ENCODE results near the gene NFKB1.
A peak's percentile ranks its signal among the peaks of the same experiment; 100 is the strongest.
"Not testable (repeated sequence)": the region's sequence is repeated elsewhere in the genome, so short reads cannot be mapped to it uniquely, and the experiment has no call there.

NFKB1 gene

DNA sequence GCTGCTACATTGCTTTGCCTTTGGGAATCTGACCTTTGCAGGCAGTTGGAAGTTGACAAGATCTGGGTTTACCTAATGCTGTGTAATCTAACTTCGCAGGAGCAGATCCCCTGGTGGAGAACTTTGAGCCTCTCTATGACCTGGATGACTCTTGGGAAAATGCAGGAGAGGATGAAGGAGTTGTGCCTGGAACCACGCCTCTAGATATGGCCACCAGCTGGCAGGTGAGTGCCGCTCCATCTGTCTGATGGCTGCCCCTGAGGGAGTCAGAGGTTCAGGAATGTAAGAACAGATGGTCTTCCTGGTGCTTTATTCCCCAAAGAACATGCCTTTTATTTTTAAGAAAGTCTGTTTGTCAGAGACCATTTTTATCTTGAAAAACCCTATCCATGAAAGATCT lies 109.3 kb downstream of the NFKB1 start:
- DNase-seq = no peak
- H3K4me1 ChIP-seq = no peaks in the 10 kb centered on the region
- H3K4me3 ChIP-seq (ENCODE audit: low read depth, low read length) = no peak overlapping the region

DNA sequence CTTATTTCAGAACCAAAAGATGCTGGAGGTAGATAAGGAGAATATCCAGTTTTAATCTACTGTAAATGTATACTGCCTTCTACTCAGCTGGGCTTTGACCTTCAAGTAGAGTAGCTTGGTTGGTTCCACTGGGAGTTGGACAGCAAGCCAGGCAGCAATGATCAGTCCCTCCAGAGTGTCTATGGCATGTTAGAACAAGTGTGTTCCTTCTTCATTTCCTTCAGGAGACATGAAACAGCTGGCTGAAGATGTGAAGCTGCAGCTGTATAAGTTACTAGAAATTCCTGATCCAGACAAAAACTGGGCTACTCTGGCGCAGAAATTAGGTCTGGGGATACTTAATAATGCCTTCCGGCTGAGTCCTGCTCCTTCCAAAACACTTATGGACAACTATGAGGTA lies 111.1 kb downstream of the NFKB1 start:
- no peaks in the 10 kb centered on the region for H3K27me3 ChIP-seq
- H3K4me1 ChIP-seq = peaks cover 3% of the 10 kb centered on the region; the same call in 1 of the 2 replicates
- H3K36me3 ChIP-seq = peaks cover 21% of the 10 kb centered on the region
- DNase-seq = no peak
- no peak overlapping the region for H3K4me3 ChIP-seq (ENCODE audit: low read depth, low read length)
- TF ChIP-seq, protein P1, sequence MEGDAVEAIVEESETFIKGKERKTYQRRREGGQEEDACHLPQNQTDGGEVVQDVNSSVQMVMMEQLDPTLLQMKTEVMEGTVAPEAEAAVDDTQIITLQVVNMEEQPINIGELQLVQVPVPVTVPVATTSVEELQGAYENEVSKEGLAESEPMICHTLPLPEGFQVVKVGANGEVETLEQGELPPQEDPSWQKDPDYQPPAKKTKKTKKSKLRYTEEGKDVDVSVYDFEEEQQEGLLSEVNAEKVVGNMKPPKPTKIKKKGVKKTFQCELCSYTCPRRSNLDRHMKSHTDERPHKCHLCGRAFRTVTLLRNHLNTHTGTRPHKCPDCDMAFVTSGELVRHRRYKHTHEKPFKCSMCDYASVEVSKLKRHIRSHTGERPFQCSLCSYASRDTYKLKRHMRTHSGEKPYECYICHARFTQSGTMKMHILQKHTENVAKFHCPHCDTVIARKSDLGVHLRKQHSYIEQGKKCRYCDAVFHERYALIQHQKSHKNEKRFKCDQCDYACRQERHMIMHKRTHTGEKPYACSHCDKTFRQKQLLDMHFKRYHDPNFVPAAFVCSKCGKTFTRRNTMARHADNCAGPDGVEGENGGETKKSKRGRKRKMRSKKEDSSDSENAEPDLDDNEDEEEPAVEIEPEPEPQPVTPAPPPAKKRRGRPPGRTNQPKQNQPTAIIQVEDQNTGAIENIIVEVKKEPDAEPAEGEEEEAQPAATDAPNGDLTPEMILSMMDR (IDR thresholded peaks at IDR 0.05; ENCODE audit: low read depth, low read length) = no peak
- no peaks in the 10 kb centered on the region for H3K9me3 ChIP-seq

More for the DNA sequence above, 109.3 kb downstream of the NFKB1 start:
- Histone ChIP-seq H3K9me3 (no peaks in the 10 kb centered on the region), H3K36me3 (peaks cover 23% of the 10 kb centered on the region), H3K27me3 (no peaks in the 10 kb centered on the region)
- TF ChIP-seq, protein P1 (IDR thresholded peaks at IDR 0.05; ENCODE audit: low read depth, low read length) = no peak

DNA sequence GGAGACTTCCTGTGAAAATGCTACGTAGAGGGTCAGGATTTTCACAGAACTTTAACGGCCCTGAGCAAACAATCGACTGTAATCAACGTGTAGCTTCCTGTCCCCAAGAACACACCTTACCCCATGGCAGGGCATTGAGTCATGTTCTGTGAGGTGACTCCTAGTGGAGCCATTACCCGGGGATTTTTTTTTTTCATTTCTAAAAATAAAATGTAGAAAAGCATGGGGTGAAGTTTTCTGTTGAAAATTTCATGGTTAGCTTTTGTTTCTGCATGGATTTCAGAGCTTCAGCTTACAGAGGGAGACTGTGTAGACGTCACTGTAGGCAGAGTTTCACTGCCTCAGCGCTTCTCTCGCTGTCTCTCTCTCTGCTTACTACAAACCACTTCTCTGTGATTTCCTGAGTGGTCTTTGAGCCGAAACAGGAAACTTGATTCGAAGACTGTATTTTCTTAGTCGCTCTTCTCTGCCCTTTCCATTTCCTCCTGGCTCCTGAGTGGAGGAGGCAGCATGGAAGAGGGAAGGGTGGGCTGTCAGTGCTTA lies 111.7 kb downstream of the NFKB1 start:
- Histone ChIP-seq H3K9me3 (no peaks in the 10 kb centered on the region), H3K4me1 (peaks cover 3% of the 10 kb centered on the region; the same call in 1 of the 2 replicates), H3K36me3 (peaks cover 23% of the 10 kb centered on the region), H3K27me3 (no peaks in the 10 kb centered on the region), H3K4me3 (ENCODE audit: low read depth, low read length) (no peak overlapping the region)
- no peak for DNase-seq
- TF ChIP-seq, protein P1 (IDR thresholded peaks at IDR 0.05; ENCODE audit: low read depth, low read length) = no peak

DNA sequence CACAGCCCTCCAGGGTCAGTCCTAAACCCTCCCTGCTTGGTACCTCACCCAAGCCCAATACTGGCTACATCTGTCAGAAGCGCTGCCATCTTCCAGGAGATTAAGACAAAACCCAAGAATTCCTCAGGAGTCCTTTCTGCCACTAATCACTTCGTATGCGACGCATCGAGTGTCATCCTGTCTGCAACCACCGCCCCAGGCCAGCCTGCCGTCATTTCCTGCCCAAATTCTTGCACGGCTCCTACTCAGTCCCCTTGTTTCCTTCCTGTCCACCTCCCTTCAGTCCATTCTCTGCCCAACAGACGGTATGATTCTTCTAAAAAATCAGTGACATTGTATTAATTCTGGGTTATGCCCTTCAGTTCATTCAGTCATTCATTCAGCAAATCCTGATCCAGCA lies 113.6 kb downstream of the NFKB1 start:
- Histone ChIP-seq H3K27me3 (no peaks in the 10 kb centered on the region), H3K4me3 (ENCODE audit: low read depth, low read length) (no peak overlapping the region), H3K9me3 (no peaks in the 10 kb centered on the region), H3K36me3 (peaks cover 20% of the 10 kb centered on the region), H3K4me1 (peaks cover 3% of the 10 kb centered on the region; the same call in 1 of the 2 replicates)
- TF ChIP-seq, protein P1 (IDR thresholded peaks at IDR 0.05; ENCODE audit: low read depth, low read length) = no peak
- DNase-seq = no peak

DNA sequence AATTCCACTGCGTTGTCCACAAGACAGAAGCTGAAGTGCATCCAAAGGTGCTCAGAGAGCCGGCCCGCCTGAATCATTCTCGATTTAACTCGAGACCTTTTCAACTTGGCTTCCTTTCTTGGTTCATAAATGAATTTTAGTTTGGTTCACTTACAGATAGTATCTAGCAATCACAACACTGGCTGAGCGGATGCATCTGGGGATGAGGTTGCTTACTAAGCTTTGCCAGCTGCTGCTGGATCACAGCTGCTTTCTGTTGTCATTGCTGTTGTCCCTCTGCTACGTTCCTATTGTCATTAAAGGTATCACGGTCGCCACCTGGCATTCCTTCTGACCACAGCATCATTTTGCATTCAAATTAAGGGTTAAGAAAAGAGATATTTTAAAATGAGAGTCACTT lies 115.5 kb downstream of the NFKB1 start:
- H3K9me3 ChIP-seq = no peaks in the 10 kb centered on the region
- H3K27me3 ChIP-seq = no peaks in the 10 kb centered on the region
- peaks cover 3% of the 10 kb centered on the region; the same call in 1 of the 2 replicates for H3K4me1 ChIP-seq
- H3K4me3 ChIP-seq (ENCODE audit: low read depth, low read length) = no peak overlapping the region
- DNase-seq = peak; percentile 58
- H3K36me3 ChIP-seq = peaks cover 15% of the 10 kb centered on the region
- TF ChIP-seq, protein P1 (IDR thresholded peaks at IDR 0.05; ENCODE audit: low read depth, low read length) = no peak

DNA sequence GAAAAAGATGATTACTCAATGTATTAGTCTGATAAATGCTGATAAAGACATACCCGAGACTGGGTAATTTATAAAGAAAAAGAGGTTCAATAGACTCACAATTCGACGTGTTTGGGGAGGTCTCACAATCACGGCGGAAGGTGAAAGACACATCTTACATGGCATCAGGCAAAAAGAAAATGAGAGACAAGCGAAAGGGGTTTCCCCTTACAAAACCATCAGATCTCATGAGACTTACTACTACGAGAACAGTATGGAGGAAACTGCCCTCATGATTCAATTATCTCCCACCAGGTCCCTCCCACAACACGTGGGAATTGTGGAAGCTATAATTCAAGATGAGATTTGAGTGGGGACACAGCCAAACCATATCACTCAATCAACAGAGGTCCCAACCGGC lies 117.9 kb downstream of the NFKB1 start:
- H3K36me3 ChIP-seq; H3K9me3 ChIP-seq; H3K4me3 ChIP-seq (ENCODE audit: low read depth, low read length); H3K4me1 ChIP-seq; H3K27me3 ChIP-seq; DNase-seq: not testable (repeated sequence)

DNA sequence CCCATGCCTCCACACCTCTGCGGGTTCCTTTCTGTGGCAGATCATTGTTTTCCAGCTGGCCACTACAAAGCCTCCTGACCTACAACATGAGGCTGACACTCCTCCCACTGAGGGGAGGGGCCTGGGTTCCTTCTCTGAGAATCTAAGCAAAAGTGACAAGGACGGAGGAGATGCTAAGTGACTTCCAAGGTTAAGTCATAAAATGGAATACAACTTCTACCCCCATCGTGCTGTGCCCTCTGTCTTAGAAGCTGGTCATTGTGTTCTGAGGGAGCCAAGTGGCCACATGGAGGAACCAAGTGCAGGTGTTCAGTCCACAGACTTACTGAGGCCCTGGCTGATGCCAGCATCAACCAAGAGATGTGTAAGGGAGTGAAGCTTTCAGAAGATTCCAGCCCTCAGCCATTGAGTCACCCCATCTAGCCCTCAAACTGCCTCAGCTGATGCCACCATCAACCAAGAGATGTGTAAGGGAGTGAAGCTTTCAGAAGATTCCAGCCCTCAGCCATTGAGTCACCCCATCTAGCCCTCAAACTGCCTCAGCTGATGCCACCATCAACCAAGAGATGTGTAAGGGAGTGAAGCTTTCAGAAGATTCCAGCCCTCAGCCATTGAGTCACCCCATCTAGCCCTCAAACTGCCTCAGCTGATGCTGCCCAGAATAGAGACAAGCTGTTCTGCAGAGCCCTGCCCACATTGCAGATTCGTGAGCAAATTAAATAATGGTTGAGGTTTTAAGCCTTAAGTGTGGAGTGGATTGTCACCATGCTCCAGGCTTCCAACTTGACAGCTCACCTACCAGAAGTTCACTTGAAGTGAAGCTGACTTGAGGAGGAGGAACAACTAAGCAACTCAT lies 118.8 kb downstream of the NFKB1 start:
- not testable (repeated sequence) for DNase-seq; H3K36me3 ChIP-seq; H3K9me3 ChIP-seq; H3K27me3 ChIP-seq; H3K4me3 ChIP-seq (ENCODE audit: low read depth, low read length); H3K4me1 ChIP-seq

Data from BE2C (cell line).